Thyroid gland (tissue), 4 donors: Measurements from ENCODE around the gene XPNPEP2. TPM values are rescaled to one million over a fixed set of nuclear protein-coding genes. Genes with fewer than 3 reads are reported as not detected.

Source experiments
- DNase-seq, 2 donors: peaks; one replicate each; pipeline ENCODE4 v3.0.0-alpha.2; 2019
- H3K27ac ChIP-seq, 3 donors: fragments of 200-600 bp; sonication (generic); 1 replicate in 2 of 3; 2 replicates in 1 of 3; pipeline ENCODE4 v1.5.1; 2016 to 2019; ENCODE audit warnings: mild to moderate bottlenecking in 1 of 3, moderate library complexity in 1 of 3
- H3K27me3 ChIP-seq: fragments of 200-600 bp; sonication (generic); one replicate; pipeline ENCODE4 v1.5.1; 2019
- H3K36me3 ChIP-seq, 2 donors: fragments of 200-600 bp; sonication (generic); one replicate each; pipeline ENCODE4 v1.5.1; 2016 to 2019
- H3K4me1 ChIP-seq, 2 donors: fragments of 200-600 bp; sonication (generic); one replicate each; pipeline ENCODE4 v1.5.1; 2017 to 2019
- H3K4me3 ChIP-seq, 3 donors: fragments of 200-600 bp; sonication (generic); replicated peaks in 1 of 3; 1 replicate in 2 of 3; 2 replicates in 1 of 3; pipeline ENCODE4 v1.5.1; 2016; ENCODE audit warnings: mild to moderate bottlenecking in 1 of 3
- H3K9me3 ChIP-seq: fragments of 200-600 bp; sonication (generic); one replicate; pipeline ENCODE4 v1.5.1; 2017
- POLR2A ChIP-seq, 2 donors: fragments of 450-650 bp; IDR thresholded peaks; one replicate each; pipeline ENCODE4 v1.6.1; 2017; ENCODE audit warnings: antibody characterized with exemption in 2 of 2, mild to moderate bottlenecking in 2 of 2, moderate library complexity in 1 of 2
- WGBS, 2 donors: methylation state at CpG; one replicate each; pipeline ENCODE4 v1.1.5; 2017; 5-methylcytosine and 5-hydroxymethylcytosine counted together
- intact Hi-C: fragments of 100-400 bp; cut with DNase I; formaldehyde crosslinking; loops from one replicate; pipeline ENCODE4 v1.15.1; 2023
- small RNA-seq: library from RNA; depleted of rRNA; stranded (forward); fragments of <200 nt; gene quantifications from one replicate; pipeline ENCODE3, GENCODE V24; 2016
- total RNA-seq, 4 donors: library from RNA; depleted of rRNA; stranded (reverse); fragments of >200 nt; gene quantifications; one replicate each; pipeline ENCODE4 v1.2.3, GENCODE V29; 2016
- TF ChIP-seq, protein P1 (sequence below), 6 experiments: fragments of 200-600 bp in 3 of 6; fragments of 450-650 bp in 3 of 6; sonication (generic) in 3 of 6; IDR thresholded peaks; one replicate each; pipeline ENCODE4 v1.5.1; 2016 to 2019; ENCODE audit warnings: antibody characterized with exemption in 6 of 6, mild to moderate bottlenecking in 2 of 6, inconsistent platforms in 1 of 6, moderate library complexity in 1 of 6

The XPNPEP2 gene
- total RNA-seq, 4 donors from 2014 or later, result 0.88 to 2.5 (median 1.8) TPM

DNA sequence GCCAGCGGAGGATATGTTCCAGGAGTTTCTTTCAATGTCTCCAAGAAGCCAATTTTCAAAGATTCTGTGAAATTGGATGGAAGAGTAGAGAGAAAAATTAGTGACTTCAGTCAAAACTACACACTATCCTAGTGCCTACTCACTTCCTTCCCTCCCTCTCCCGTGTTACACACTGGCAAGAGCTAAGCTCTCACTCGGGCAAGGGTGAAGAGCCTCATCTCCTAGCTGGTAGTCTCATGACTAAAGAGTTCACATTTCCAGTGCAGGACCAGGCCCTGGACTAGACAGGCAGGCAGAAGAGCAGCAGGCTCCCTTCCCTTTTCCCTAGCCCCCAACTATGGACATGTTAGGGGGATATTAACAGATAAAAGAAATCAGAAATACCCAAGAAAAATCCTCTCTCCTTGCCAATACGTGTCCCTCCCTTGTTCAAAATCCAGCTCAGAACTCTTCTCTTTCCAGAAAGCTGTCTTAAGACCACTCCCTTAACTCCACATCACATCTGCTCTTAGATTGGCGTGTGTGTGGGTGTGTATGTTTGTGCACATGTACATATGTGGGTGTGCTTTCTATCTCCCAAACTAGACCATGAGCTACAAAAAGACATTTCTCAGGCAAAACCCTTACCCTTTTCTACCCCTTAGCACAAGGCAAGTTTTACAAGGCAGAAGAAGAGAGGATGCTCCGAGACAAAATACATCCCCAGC, 75.0 kb downstream of the XPNPEP2 start:
- Histone ChIP-seq H3K27me3 (no peaks in the 10 kb centered on the region), H3K9me3 (no peaks in the 10 kb centered on the region), H3K4me3 (no peak overlapping the region), H3K4me1 (no peaks in the 10 kb centered on the region), H3K36me3 (no peaks in the 10 kb centered on the region), H3K27ac (no peak overlapping the region)
- intact Hi-C loops, result no loop called here
- no peak for DNase-seq
- TF ChIP-seq, protein P1, sequence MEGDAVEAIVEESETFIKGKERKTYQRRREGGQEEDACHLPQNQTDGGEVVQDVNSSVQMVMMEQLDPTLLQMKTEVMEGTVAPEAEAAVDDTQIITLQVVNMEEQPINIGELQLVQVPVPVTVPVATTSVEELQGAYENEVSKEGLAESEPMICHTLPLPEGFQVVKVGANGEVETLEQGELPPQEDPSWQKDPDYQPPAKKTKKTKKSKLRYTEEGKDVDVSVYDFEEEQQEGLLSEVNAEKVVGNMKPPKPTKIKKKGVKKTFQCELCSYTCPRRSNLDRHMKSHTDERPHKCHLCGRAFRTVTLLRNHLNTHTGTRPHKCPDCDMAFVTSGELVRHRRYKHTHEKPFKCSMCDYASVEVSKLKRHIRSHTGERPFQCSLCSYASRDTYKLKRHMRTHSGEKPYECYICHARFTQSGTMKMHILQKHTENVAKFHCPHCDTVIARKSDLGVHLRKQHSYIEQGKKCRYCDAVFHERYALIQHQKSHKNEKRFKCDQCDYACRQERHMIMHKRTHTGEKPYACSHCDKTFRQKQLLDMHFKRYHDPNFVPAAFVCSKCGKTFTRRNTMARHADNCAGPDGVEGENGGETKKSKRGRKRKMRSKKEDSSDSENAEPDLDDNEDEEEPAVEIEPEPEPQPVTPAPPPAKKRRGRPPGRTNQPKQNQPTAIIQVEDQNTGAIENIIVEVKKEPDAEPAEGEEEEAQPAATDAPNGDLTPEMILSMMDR (IDR thresholded peaks at IDR 0.05), result no peak
- no peak for TF ChIP-seq POLR2A (IDR thresholded peaks at IDR 0.05)
- WGBS, 2 donors, result 82 to 88% methylated on average over 6 of the region's 6 CpGs

DNA sequence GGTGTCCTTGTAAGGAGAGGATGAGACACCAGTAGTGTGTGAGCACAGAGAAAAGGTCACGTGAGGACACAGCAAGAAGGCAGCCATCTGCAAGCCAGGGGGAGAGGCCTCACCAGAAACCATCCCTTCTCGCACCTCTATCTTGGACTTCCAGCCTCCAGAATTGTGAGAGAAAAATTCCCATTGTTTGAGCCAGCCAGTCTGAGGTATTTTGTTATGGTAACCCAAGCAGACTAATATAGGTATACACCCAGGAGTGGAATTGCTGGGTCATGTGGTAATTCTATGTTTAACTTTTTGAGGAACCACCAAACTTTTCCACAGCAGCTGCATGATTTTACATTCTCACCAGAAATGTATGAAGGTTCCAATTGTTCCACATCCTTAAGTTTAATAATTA, 79.3 kb downstream of the XPNPEP2 start:
- no peaks in the 10 kb centered on the region for H3K4me1 ChIP-seq
- no peak overlapping the region for H3K27ac ChIP-seq
- WGBS, 2 donors, result 100% methylated on average over 2 of the region's 2 CpGs; no CpG with 5 or more reads in 1 of the 2 donors
- no peaks in the 10 kb centered on the region for H3K9me3 ChIP-seq
- H3K36me3 ChIP-seq, result no peaks in the 10 kb centered on the region
- intact Hi-C loops, result no loop called here
- H3K27me3 ChIP-seq, result no peaks in the 10 kb centered on the region
- TF ChIP-seq POLR2A (IDR thresholded peaks at IDR 0.05), result no peak
- TF ChIP-seq, protein P1 (IDR thresholded peaks at IDR 0.05), result no peak
- no peak overlapping the region for H3K4me3 ChIP-seq
- DNase-seq, result no peak

Small RNA genes within 50 kb of the gene (small RNA-seq; reads per million reads assigned to genes)
- gene RF00017, result not detected

Other genes starting within 250 kb of the XPNPEP2 start
- gene SMARCA1, start 215.5 kb upstream of the XPNPEP2 start, total RNA-seq, result 10 to 100 TPM; 67.1 to 75.8 (median 69.2) TPM
- 10 to 100 TPM; 24.3 to 35.6 (median 26.6) TPM for gene OCRL, start 198.7 kb upstream of the XPNPEP2 start, total RNA-seq
- under 1 TPM in 2 of 4 donors, not detected in 2; 0.20 to 0.22 TPM for gene APLN, start 84.0 kb upstream of the XPNPEP2 start, total RNA-seq
- 1 to 10 TPM; 1.8 to 7.3 (median 3.0) TPM for gene SASH3, start 41.0 kb downstream of the XPNPEP2 start, total RNA-seq
- gene ZDHHC9, start 104.9 kb downstream of the XPNPEP2 start, total RNA-seq, result 10 to 100 TPM; 19.7 to 35.6 (median 25.3) TPM
- gene UTP14A, start 167.2 kb downstream of the XPNPEP2 start, total RNA-seq, result 10 to 100 TPM; 12.2 to 14.7 (median 13.4) TPM
- gene BCORL1, start 243.7 kb downstream of the XPNPEP2 start, total RNA-seq, result 10 to 100 TPM in 1 of 4 donors, 1 to 10 TPM in 3; 4.7 to 12.0 (median 6.2) TPM